ENCODE results near the gene AGAP4.
"Not testable (repeated sequence)": the region's sequence is repeated elsewhere in the genome, so short reads cannot be mapped to it uniquely, and the experiment has no call there.

AGAP4 gene

DNA sequence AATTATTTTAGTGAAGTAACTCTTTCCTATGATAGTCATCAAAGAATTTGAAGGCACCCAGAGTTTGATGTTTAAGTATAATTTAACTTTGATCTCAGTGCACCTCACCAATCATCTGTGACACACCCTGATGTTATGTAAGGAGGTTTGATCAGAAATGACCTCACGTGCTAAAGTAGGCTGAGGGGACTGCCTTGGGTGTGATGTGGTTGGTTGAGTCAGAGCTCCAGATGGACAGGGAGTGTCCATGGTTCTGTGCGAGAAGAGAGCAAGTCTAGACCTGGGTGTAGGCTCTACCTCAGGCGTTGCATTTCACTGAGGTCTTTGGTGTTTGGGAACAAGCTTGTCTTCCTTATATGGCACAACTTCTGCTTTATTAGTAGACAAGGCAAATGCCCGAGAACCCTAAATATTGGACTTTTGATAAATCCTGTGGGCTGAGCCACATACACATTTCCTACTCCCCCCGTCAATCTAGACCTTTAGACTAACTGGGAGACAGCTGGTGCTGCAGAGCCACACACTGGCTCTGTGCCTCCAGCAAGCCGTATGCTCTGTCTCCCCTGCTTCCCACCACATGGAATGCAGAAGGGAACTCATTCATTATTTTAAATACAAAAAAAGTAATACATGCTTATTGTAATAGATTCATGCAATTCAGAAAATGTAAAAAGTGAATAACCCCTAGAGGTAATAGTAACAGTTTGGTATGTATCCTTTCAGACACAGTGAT is 56.4 kb downstream of the AGAP4 start:
- DNase-seq (ENCODE audit: low read depth in 2 of 2), result not testable (repeated sequence)

DNA sequence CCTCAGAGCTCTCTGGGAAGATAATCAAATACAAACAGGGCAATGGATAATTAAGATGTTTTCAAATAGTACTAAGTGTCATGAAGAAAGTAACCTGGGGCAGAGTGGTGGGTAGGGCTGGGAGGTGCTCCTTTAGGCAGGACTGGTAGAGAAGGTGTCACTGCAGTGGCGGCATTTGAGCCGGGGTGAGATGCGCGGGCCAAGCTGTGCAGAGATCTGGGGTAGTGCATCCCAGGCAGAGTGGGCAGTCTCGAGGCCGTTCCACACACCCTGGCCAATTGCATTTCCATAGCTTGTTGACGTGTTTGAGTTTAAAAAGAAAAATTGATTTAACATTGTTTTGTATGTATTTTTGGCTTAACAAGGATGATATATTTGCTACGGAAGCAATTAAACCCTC is 57.3 kb downstream of the AGAP4 start:
- not testable (repeated sequence) for DNase-seq (ENCODE audit: low read depth in 2 of 2)

DNA sequence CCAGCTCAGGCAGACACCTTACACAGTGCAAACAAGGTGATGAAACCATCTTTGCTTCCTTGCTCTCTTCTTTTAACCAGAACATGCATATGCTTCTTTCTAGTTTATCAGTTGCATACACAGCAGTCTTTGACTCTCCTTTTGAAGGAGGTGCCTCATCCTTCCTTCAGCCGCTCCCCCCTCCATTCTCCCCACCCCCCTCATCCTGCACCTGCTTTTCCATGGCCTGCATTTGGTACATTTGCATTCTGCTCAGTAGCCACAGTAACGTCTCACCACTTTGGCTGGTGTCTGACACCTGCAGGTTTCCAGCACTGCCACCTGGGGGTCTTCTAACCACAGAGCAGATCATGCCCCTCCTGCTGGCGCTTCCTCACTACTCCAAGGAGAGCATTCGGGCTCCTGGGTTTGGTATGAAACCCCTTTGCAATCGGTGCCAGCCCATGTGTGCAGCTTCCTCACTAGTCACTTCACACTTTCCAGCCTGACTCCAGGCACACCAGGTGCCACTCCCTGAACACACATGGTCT is 60.0 kb downstream of the AGAP4 start:
- DNase-seq (ENCODE audit: low read depth in 2 of 2), result not testable (repeated sequence)

DNA sequence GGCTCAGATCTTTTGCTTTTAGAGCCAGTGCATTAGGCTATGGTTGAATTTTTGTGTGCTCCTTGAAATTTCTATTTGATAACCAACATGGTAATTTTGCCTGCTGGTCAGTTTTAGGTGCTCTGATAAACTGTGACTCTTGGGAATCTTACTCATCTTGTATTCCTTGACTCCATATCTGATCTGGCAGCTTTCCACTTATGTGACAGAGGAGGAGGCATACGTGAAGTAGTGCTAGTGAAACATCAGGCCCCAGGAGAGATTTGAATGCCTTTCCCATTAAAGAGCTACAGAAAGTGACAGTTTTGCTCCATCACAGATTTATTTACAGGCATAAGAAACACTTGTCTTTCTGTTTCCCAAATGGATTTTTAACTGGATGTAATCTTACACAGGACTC is 61.1 kb downstream of the AGAP4 start:
- DNase-seq (ENCODE audit: low read depth in 2 of 2), result not testable (repeated sequence)
